Measurements from ENCODE around the gene NLRP8. TPM values are rescaled to one million over a fixed set of nuclear protein-coding genes. Genes with fewer than 3 reads are reported as not detected.
"Not testable (repeated sequence)": the region's sequence is repeated elsewhere in the genome, so short reads cannot be mapped to it uniquely, and the experiment has no call there.

NLRP8 gene
- total RNA-seq, 4 donors from 2014 or later, result not detected

- Histone ChIP-seq H3K27ac (no peak overlapping the region), H3K27me3 (no peaks in the 10 kb centered on the region), H3K4me1 (no peaks in the 10 kb centered on the region), H3K9me3 (peaks cover 0 to 43% (median 0%) of the 10 kb centered on the region in 4 donors), H3K36me3 (no peaks in the 10 kb centered on the region), H3K4me3 (no peak overlapping the region)
- DNase-seq (ENCODE audit: low spot score in 2 of 2), result no peak
- WGBS, 2 donors, result 77 to 82% methylated on average over 8 of the region's 8 CpGs
- TF ChIP-seq CTCF (IDR thresholded peaks at IDR 0.05) (no peak), EP300 (IDR thresholded peaks at IDR 0.05) (no peak), POLR2A (IDR thresholded peaks at IDR 0.05) (no peak)
These were observed 19.6 kb upstream of the NLRP8 start for GRCh38 chr19:55927991-55928390.

DNA sequence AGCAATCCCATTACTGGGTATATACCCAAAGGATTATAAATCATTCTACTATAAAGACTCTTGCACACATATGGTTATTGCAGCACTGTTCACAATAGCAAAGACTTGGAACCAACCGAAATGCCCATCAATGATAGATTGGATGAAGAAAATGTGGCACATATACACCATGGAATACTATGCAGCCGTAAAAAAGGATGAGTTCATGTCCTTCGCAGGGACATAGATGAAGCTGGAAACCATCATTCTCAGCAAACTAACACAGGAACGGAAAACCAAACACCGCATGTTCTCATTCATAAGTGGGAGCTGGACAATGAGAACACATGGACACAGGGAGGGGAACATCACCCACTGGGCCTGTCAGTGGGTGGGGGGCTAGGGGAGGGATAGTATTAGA lies 18.4 kb upstream of the NLRP8 start:
- H3K27ac ChIP-seq; H3K36me3 ChIP-seq; H3K4me1 ChIP-seq; H3K27me3 ChIP-seq; DNase-seq (ENCODE audit: low spot score in 2 of 2); H3K4me3 ChIP-seq: not testable (repeated sequence)
- 90 to 93% methylated on average over 5 of the region's 5 CpGs for WGBS, 2 donors
- peaks cover 0 to 38% (median 0%) of the 10 kb centered on the region in 4 donors for H3K9me3 ChIP-seq

DNA sequence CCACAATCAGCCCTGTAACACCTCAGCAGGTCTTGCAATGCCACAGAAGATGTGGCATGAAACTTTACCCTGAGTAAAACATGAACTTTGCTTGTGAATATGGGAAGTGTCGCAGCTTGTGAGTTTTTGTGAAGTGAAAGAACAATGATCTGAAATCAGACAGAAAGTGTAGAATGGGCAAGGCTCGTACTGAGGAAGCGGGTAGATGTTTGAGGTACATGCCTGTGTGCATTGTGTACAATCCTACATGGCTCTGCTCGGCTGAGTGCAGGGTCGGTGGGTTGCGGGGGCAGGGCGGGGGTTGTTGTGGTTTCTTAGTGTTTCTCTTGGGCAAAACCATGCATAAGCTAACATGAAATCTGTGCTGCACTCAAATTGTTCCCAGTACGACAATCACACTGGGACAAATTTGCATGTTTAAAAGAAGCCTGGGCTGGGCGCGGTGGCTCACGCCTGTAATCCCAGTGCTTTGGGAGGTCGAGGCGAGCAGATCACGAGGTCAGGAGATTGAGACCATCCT lies 16.6 kb upstream of the NLRP8 start:
- H3K27ac ChIP-seq, result no peak overlapping the region
- no peak overlapping the region for H3K4me3 ChIP-seq
- 80 to 88% methylated on average over 14 of the region's 14 CpGs for WGBS, 2 donors
- H3K4me1 ChIP-seq, result no peaks in the 10 kb centered on the region
- no peaks in the 10 kb centered on the region for H3K27me3 ChIP-seq
- H3K36me3 ChIP-seq, result no peaks in the 10 kb centered on the region
- peaks cover 0 to 49% (median 0%) of the 10 kb centered on the region in 4 donors for H3K9me3 ChIP-seq
- TF ChIP-seq CTCF (IDR thresholded peaks at IDR 0.05) (no peak), POLR2A (IDR thresholded peaks at IDR 0.05) (no peak), EP300 (IDR thresholded peaks at IDR 0.05) (no peak)
- no peak for DNase-seq (ENCODE audit: low spot score in 2 of 2)

- H3K27ac ChIP-seq, result no peak within 1 kb of the TSS
- H3K27me3 ChIP-seq, result no peaks in the 10 kb centered on the region
- TF ChIP-seq POLR2A (IDR thresholded peaks at IDR 0.05) (no peak), EP300 (IDR thresholded peaks at IDR 0.05) (no peak), CTCF (IDR thresholded peaks at IDR 0.05) (no peak)
- no peaks in the 10 kb centered on the region for H3K4me1 ChIP-seq
- H3K4me3 ChIP-seq, result no peak within 1 kb of the TSS
- no peak for DNase-seq (ENCODE audit: low spot score in 2 of 2)
- no peaks in the 10 kb centered on the region for H3K36me3 ChIP-seq
- H3K9me3 ChIP-seq, result peaks cover 0 to 52% (median 0%) of the 10 kb centered on the region in 4 donors
- 81 to 91% methylated on average over 8 of the region's 8 CpGs for WGBS, 2 donors
These were observed 15.7 kb upstream of the NLRP8 start, which contains the start of gene NLRP13 for GRCh38 chr19:55931936-55932386. NLRP13 (minus strand) TSS chr19:55932336; CDS start chr19:55932311, 25 bp downstream.

DNA sequence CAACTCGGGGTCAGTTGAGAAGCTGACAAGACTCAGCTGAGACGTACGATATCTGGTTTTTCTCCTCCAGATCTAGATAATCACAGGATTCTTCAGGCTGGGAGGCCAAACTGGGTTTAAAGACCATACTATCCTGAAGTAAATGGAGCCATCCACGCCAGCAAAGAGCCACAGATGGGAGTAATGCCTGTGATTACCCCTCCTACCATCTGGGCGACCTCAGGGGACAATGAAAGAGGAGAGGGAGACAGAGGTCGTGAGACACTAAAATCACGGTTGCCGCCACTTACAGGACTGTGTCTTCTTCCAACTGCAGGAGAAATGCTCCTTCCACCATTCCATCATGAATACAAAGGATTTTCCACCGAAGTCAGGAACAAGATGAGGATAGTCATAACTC lies 12.4 kb upstream of the NLRP8 start:
- no peak overlapping the region for H3K4me3 ChIP-seq
- no peak for TF ChIP-seq CTCF (IDR thresholded peaks at IDR 0.05)
- no peak for TF ChIP-seq POLR2A (IDR thresholded peaks at IDR 0.05)
- TF ChIP-seq EP300 (IDR thresholded peaks at IDR 0.05), result no peak
- DNase-seq (ENCODE audit: low spot score in 2 of 2), result no peak
- H3K27ac ChIP-seq, result no peak overlapping the region
- H3K27me3 ChIP-seq, result no peaks in the 10 kb centered on the region
- 78 to 79% methylated on average over 9 of the region's 9 CpGs for WGBS, 2 donors
- no peaks in the 10 kb centered on the region for H3K36me3 ChIP-seq
- peaks cover 0 to 41% (median 0%) of the 10 kb centered on the region in 4 donors for H3K9me3 ChIP-seq
- H3K4me1 ChIP-seq, result no peaks in the 10 kb centered on the region

Measured in tibial nerve (tissue), 4 donors.